ENCODE results near the gene TUBB.
A peak's percentile ranks its signal among the peaks of the same experiment; 100 is the strongest.
"Not testable (repeated sequence)": the region's sequence is repeated elsewhere in the genome, so short reads cannot be mapped to it uniquely, and the experiment has no call there.

Gene TUBB

DNA sequence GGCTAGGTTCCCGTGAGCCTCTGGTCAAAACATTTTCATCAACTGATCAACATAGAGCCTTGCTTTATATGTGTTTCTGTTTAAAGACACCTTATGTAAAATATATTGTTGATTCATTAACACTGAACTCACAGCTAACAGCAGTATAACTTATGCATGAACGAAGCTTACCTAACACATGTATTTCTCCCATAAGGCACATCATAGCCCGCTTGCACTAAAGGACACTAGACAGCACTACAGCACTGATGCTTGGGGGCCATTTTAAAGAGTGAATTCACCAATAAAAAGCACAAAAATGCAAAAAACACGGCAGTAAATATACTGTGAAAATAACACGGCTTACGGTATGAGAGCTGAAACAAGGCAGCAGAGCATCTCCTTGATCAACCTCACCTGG lies 18.4 kb downstream of the TUBB start:
- no peak for DNase-seq (ENCODE audit: low read depth in 2 of 2, low spot score in 1 of 2)

DNA sequence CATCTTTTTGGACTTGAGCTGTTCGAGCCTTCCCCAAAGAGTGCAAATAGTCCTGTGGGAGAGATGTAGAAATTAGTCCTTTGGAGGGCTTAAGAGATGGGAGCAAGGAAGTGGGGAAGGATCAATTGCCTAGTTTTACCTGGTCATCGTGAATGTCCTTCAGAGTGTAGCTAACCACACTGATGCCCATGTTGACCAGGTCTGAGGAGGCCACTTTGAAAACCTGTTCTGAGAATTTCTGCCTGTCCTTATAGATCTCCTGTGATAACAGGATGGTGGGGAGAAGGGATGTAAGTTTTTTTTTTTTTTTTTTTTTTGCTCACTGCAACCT lies 20.4 kb downstream of the TUBB start:
- DNase-seq (ENCODE audit: low read depth in 2 of 2, low spot score in 1 of 2) = no peak

DNA sequence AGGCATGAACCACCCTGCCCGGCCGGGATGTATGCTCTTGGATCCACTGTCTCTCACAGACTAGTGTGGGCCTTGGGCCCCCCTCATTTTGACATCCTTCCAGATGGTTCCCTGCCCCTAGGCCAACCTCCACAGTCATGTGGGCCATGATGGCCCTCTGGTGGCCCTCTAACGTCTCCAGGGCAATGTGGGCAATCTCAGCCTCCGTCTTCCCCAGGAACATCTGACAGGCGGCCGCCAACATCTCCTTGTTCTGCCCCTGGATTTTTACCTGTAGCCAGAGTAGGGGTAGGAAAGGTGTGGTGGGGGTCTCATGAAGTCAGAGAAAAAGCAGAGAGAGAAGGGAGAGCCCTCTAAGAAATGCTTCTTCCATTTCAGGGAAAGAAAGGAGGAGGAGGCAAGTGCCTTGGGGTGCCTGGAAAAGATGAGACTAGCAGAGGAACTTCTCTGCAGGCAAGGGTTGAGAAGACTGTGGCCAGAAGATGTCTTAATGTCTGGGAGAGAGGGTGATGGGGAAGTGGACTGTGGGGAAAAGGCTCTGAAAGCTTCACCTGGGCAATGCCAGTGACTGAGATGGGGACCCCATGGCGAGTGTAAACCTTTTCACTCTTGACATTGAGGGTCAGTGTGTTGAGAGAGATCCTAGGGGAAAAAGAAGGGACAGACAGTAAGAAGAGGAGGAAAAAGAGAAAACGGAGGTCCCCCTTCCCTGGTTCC lies 21.1 kb downstream of the TUBB start:
- DNase-seq (ENCODE audit: low read depth in 2 of 2, low spot score in 1 of 2) = peak in 1 of 2 donors; percentile 29

DNA sequence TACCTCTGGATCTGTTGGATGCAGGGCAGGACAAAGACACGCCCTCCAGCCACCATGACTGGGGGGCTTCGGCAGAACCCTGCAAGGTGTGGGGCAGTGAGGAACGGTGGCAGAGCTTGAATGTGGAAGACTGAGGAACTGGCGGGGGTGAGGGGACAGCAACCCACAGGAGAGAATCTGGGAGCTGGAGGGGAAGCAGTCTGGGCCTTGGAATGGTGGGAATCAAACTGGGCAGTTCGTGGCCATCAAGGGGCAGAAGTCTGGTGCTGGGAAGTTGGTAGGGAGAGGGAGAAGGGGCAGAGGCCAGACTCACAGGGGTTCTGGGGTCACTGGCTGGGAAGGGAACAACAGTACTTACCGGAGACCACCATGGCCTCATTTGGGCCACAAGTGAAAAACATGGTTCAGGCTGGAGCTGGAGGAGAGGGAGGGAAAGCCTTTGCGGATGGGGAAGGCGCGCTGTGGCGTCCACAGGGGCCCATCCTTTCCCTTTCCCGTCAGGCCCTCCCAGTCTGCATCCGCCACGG lies 21.7 kb downstream of the TUBB start:
- peak; percentile 35 to 36 for DNase-seq (ENCODE audit: low read depth in 2 of 2, low spot score in 1 of 2)

DNA sequence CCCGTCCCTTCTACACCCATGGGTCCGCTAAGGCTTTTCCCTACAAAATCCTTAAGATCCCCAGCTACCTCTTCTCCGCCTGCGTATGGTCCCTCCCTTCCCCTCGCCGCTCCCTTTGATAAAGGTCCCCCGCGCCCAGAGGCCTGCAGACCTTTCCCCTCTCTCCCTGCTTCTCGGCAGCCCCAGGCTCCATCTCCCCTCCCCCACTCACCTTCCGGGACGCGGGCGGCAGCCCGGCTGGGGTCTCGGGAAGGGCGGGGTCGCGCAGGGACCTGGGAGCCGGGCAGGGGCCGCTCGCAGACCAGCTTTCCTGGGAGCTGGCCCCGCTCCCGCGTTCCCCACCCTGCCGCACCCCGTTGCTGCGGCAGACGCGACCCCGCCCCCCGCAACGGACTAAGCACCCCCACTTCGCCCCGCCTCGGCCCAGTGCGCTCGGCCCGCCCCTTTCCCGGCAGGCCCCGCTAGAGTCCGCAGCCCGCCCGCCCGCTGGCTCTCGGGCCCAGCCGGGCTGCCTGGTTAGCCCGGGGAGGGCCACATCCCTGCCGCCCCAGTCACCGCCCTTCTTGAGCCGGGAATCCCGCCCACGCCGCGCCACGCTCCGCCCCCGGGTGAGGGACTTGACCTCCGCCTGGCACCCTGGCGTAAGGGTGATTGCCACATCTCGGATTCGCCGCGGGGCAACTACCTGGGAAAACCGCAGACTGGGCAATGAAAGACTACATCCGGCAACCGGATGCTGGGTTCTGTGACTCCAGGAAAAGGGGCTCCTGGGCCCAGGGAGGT lies 22.4 kb downstream of the TUBB start, which contains the start of gene FLOT1:
Gene FLOT1, minus strand, starts transcription at position 372 of the 783 bp plus-strand sequence. CDS start 498 bp downstream, outside the sequence.
- DNase-seq (ENCODE audit: low read depth in 2 of 2, low spot score in 1 of 2) = peak; percentile 86 to 91

DNA sequence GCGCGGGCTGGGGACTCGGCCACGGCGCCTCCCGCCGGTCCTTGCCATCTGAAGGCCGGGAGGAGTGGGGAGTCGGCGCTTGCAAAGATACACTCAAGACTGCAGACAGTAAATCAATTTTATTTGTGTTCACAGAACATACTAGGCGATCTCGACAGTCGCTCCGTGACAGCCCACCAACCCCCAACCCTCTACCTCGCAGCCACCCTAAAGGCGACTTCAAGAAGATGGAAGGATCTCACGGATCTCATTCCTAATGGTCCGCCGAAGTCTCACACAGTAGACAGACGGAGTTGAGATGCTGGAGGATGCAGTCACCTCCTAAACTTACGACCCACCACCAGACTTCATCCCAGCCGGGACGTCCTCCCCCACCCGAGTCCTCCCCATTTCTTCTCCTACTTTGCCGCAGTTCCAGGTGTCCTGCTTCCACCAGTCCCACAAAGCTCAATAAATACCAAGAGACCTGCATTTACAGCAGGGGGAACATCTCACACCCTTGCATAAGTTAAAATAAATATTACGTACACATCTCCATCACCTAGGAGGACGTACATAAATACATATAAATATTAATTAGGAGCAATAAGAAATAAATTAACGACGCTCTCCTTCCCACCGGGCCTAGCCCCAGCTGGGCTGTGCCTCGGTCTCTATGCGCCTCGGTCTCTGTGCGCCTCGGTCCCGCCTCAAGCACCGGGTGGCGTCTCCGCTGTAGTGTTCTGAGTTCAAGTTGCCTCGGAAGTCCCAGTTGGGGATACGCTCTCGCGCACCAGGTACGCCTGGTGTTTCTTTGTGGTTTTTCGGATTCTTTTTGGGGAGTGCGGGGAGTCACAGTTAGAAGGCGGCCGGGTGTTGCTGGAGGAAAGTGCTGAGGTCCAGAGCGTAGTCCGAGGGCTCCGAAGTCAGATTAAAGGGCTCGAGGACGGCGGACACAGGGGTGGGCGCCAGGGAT lies 23.2 kb downstream of the TUBB start:
- no peak for DNase-seq (ENCODE audit: low read depth in 2 of 2, low spot score in 1 of 2)

DNA sequence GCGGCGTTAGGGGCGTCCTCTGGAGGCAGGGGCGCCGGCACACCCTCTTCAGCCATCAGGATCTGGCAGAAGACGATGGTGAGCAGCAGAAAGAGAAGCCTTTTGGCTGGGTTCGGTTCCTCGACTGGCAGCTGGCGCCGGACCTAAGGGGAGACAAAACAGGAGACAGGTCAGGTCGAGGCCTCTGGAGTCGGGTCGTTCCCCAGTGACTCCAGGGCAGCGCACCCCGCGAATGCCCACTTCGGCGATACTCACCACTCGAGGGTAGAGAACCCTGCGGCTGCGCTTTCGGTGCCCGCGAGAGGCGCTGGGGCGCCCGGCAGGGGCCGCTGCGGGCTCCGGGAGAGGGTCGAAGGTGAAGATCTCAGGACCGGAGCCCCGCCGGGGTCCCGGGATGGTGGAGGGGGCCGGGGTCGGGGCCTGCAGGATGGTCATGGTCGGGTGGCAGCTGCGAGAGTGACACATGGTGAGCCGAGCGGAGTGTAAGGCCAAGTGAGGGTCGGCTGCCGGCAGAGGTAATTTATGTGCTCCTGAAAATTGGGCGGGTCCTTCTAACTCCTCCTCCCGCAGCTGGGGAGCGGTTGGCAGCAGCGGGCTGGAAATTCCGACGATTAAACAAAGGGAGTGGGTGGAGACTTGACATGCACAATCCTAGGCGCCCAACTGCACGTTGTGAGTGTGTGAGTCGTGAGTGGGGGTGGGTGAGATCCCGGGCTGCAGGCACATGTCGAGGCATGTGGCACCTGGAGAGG lies 24.1 kb downstream of the TUBB start, which contains the start of gene IER3:
Gene IER3, minus strand, starts transcription at position 494 of the 752 bp plus-strand sequence. Its CDS starts 29 bp downstream, at position 465.
- DNase-seq (ENCODE audit: low read depth in 2 of 2, low spot score in 1 of 2) = peak; percentile 76 to 80

DNA sequence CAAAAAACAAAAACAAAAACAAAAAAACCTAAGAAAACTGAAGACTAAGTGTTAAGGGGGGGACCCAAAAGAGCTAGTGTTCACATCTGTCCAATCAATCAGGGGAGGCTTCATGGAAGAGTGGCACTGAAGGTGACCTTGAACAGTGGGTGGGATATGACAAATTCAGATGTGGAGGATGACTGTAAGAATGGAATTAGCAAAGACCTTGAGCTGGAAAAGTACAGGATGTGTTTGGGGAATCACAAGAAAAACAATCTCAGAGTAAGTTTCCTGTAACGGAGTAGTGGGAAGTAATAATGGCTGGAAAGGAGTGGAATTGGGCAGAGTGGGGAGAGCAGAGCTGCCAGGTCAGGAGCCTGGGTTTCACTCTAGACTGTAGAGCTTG lies 27.1 kb downstream of the TUBB start:
- DNase-seq (ENCODE audit: low read depth in 2 of 2, low spot score in 1 of 2) = no peak

DNA sequence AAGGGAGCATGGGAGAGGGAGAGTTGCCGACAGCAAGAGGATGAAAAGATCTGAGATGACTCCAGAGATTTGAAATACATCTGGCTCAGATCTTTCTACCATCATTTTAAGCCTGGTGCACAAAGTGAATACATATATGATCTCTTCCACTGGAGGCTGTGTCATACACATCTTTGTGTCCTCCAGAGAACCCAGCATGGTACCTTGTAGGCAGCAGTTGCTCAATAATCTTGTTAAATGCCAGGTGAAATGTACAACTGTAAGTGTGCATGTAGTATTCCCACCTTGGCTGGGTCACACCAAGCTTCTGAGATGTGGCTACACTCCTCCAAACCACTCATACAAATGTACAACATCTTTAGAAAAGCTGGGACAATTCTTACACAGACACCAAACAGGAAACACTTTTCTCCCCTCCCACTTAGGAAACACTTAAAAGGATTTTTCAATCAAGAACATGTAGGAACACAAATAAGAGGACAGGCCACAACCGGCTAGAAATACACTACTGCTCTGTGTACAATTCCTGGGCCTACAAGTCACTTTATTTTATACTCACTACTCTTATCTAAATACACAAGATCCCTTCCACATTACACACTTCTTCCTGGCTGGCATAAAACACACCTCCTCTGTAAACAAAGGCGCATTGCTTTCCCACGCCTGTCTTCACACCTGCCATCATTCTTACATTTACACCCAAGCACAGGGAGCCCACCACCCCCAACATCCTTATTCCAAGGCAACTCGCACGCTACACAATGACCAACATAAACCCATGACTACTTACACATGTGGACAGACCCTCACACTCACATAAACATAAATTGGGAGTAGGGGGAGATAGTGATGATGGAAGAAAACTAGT lies 28.0 kb downstream of the TUBB start:
- DNase-seq (ENCODE audit: low read depth in 2 of 2, low spot score in 1 of 2) = no peak

DNA sequence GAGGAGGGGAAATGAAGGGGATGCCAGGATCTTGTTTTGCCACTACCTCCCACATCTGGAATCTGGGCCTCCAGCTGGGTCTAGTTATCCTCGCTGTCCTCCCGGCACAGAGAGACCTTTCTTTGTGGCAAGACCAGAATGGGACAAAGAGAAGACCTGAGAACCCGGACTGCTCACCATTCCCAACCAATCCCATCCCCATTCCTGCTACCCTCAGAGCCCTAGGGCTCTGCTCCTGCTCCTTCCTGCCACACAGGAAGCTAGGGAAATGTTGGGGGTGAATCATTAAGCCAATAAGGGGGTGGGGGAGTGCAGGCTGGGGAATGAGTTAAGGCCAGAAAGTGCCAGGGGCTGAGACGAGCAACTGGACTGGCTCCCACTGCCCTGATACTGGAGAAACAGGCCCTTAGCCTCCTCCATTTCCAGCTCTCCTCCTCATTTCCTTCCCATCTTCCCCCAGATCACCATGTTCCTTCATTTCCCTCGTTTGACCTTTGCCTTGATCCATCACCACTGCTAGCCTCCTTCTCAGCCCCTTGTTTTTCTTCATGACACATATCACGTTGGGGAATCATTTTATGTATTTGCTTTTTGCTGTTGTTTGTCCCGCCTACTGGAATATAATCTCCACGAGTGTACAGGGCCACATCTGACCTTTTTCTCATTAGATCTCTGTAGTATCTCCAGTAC lies 28.8 kb downstream of the TUBB start:
- DNase-seq (ENCODE audit: low read depth in 2 of 2, low spot score in 1 of 2) = no peak

DNA sequence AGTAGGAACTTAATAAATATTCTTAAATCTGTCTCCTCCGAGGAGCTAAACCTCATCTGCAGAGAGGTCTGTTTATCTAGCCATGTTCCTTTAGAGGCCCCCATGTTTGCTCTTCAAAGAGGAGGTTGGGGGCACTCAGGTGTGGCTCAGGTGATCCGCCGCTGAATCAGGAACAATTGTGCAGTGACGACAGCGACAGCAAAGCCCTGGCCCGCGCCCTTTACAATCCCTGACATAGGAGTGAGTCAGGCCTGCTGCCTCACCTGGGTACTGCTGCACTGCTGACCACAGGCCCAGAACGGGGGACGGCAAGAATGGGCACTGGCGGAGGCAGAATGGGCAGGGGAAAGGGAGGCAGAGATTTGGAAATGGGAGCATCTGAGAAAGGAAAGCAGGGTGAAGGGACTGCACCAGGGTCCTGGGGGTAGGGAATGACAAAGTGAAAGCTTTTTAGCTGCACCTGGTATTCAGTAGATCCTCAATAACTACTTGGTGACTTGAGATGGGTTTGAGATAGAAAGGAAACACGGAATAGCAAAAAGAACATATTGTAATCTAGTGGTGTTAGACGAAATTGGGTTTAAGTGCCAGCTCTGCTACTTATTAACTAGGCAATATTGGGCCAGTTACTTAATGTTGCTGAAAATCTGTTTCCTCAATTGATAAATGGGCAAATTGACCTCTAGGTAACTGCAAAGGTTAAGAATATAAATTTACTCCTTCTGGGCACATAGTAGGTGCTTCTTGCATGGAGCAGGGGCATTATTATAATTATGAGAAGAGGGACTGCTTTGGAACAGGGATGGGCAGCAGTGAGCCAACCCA lies 29.6 kb downstream of the TUBB start:
- no peak for DNase-seq (ENCODE audit: low read depth in 2 of 2, low spot score in 1 of 2)

DNA sequence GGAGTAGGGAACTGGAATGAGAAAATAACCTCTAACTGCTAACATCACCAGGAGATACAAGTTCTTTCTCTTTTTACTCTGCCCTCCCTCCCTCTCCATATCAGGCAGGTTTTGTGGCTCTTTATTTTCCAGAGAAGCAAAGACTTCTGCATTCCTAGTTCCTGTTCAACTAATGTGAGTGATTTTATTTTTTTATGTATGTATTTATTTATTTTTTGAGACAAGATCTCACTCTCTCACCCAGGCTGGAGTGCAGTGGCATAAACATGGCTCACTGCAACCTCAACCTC lies 30.2 kb downstream of the TUBB start:
- DNase-seq (ENCODE audit: low read depth in 2 of 2, low spot score in 1 of 2) = no peak

DNA sequence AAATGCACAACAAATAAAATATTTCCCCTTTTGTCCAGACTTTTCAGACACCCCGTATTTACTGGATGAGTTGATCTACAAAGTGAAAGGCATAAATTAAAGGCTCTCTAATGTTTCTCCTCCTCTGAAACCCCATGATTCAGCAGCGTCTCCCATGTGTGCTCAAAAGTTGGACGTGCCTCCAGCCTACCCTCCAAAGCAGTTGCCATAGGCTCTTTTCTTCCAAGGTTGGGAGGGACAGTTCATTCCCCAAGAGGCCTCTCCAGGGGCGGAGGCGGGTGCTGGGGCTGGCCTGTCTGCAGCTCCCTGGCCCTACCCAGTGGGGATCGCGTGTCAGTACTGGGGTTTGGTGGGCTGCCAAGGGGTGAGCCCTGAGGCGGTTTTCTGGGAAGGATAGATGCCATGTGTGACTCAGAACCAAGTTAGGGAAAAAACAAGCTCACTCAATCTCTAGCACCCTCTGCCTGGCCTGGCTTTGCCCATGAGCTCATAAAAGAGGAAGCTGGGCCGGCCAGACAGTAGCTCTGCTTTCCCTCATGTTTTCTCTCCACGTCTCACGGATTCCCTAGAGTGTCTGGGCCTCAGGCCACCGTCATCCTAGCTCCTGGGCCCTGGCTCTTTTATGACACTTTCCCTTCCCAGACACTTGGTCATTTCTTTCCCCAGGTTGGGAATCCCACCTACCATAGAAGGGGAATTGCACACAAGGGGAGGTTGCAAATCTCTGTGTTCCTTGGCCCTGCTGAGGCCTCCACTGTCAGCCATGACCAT lies 32.2 kb downstream of the TUBB start:
- DNase-seq (ENCODE audit: low read depth in 2 of 2, low spot score in 1 of 2) = no peak

DNA sequence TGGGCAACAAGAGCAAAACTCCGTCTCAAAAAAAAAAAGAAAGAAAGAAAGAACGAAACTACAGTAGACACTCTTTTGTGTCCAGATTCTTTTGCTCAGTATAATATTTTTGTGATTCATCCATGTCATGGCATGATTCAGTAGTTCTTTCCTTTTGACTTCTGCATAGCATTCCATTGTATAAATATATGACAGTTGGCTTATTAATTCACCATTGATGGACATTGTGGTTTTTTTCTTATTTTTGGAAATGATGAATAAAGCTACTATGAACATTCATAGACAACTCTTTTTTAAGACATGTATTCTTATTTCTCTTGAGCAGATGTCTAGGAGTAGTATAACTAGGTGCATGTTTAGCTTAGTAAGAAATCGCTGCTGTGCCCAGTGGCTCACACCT lies 34.5 kb downstream of the TUBB start:
- no peak for DNase-seq (ENCODE audit: low read depth in 2 of 2, low spot score in 1 of 2)

DNA sequence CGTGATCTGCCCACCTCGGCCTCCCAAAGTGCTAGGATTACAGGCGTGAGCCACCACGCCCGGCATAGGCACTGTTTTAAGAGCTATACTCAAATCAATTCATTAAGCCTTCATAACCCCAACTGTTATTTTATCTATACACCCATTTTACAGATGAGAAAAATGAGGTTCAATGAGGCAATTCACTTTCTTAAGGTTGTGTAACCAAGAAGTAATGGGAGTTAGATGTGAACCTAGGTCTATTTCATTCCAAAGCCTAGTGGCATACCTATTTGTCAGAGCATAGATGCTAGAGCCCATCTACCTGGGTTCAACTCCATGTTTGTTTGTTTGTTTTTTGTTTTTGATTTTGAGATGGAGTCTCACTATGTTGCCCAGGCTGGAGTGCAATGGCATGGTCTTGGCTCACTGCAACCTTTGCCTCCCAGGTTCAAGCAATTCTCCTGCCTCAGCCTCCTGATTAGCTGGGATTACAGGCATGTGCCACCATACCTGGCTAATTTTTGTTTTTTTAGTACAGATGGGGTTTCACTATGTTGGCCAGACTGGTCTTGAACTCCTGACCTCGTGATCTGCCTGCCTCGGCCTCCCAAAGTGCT lies 36.4 kb downstream of the TUBB start:
- DNase-seq (ENCODE audit: low read depth in 2 of 2, low spot score in 1 of 2) = not testable (repeated sequence)

DNA sequence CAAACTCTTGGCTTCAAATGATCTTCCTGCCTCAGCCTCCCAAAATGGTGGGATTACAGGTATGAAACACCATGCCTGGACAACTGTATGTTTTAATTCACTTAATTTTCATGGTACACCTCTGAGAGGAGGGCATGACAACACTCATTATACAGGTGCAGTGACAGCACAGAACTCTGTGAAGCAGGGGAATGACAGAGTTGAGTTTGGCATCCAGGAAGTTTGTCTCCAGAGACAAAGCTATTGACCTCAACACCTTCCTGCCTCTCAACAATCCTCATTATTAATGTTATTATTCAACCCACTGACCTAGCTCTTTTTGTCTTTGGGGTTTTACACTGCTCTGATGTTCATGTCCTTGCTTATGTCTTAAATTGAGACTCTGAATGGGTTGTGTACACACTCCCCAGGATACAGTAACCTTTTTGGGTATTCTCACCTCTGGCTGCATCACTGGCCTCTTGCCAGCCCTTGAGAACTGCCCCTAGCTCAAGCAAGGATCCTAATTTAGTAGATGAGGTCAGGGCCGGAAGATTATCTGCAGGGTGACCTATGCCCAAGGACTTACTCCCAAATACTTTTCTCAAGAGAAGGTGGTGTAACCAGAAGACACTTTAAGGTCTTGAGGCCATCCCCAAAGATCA lies 37.2 kb downstream of the TUBB start:
- DNase-seq (ENCODE audit: low read depth in 2 of 2, low spot score in 1 of 2) = no peak
